Uterus (tissue), 2 donors: ENCODE data around the gene RNU6-1.

Source experiments
- CTCF ChIP-seq, 4 experiments: fragments of 200-600 bp in 2 of 4; fragments of 450-650 bp in 2 of 4; sonication (generic) in 2 of 4; IDR thresholded peaks; one replicate each; pipeline ENCODE4 v1.5.1; 2016 to 2019; ENCODE audit warnings: antibody characterized with exemption in 4 of 4, mild to moderate bottlenecking in 2 of 4, moderate library complexity in 1 of 4
- POLR2A ChIP-seq, 2 donors: fragments of 450-650 bp; IDR thresholded peaks; one replicate each; pipeline ENCODE4 v1.6.1; 2016; ENCODE audit warnings: antibody characterized with exemption in 2 of 2, mild to moderate bottlenecking in 1 of 2, moderate library complexity in 1 of 2

GRCh38 chr15:67861983-67862382 lies 22.1 kb upstream of the RNU6-1 start:
- no peak for TF ChIP-seq POLR2A (IDR thresholded peaks at IDR 0.05)
- no peak for TF ChIP-seq CTCF (IDR thresholded peaks at IDR 0.05)
